SU-DHL-6 (cell line): ENCODE data around the gene COQ8A.

Experiments used
- CTCF ChIP-seq: fragments of 200-600 bp; sonication (generic); IDR thresholded peaks from one replicate; pipeline ENCODE4 v1.5.1; 2017; ENCODE audit warnings: antibody characterized with exemption, mild to moderate bottlenecking, low read length, moderate library complexity; ENCODE audit not compliant: insufficient read depth, poor library complexity, severe bottlenecking
- EZH2phosphoT487 ChIP-seq: fragments of 200-600 bp; sonication (generic), shearing (Covaris generic); conservative IDR thresholded peaks from 2 replicates; pipeline ENCODE4 v1.6.1; 2018; ENCODE audit warnings: mild to moderate bottlenecking, antibody characterized with exemption, low read length, moderate library complexity, mixed read lengths

- TF ChIP-seq EZH2phosphoT487 (no peak), CTCF (no peak)
These were observed 32.8 kb downstream of the COQ8A start for GRCh38 chr1:226972931-226973330.
